T-helper 17 cell (primary cell): ENCODE measurements around the gene ABCA7. TPM values are rescaled to one million over a fixed set of nuclear protein-coding genes. Genes with fewer than 3 reads are reported as not detected.

ENCODE experiments used
- ATAC-seq: fragments of 150-1000 bp; cut with Tn5 transposase; 2 replicates; pipeline ENCODE4 v1.10.0; 2021; ENCODE audit warnings: mild to moderate bottlenecking, moderate library complexity
- DNase-seq, 3 donors: peaks; one replicate each; pipeline versions ENCODE4 v3.0.0 to v3.0.0-alpha.2; 2020 to 2021
- H3K9me3 ChIP-seq: one replicate; pipeline ENCODE4 v1.7.0; 2013; ENCODE audit warnings: low read length, mild to moderate bottlenecking; ENCODE audit not compliant: control insufficient read depth, poor library complexity, severe bottlenecking
- H3K27ac Mint-ChIP-seq: one replicate; pipeline ENCODE4 v1.8.0; 2022; ENCODE audit warnings: mild to moderate bottlenecking, moderate library complexity, mixed read lengths
- H3K27me3 Mint-ChIP-seq: one replicate; pipeline ENCODE4 v1.8.0; 2022; ENCODE audit warnings: mixed read lengths
- H3K36me3 Mint-ChIP-seq: one replicate; pipeline ENCODE4 v1.8.0; 2022; ENCODE audit warnings: low read depth, mixed read lengths
- H3K4me1 Mint-ChIP-seq: one replicate; pipeline ENCODE4 v1.8.0; 2022; ENCODE audit warnings: mild to moderate bottlenecking, mixed read lengths
- H3K4me3 Mint-ChIP-seq: one replicate; pipeline ENCODE4 v1.8.0; 2022; ENCODE audit warnings: mild to moderate bottlenecking, moderate library complexity, mixed read lengths
- total RNA-seq, 4 donors: library from RNA in 2 of 4; stranded (reverse) in 2 of 4; gene quantifications; one replicate each; pipeline ENCODE4 v1.2.3 and lab custom pipeline; 2022 to 2026

Gene ABCA7
- total RNA-seq, 2 donors from 2014 or later = 107 to 112 TPM

GRCh38 chr19:1105873-1106840, 66.2 kb downstream of the ABCA7 start:
- Mint-ChIP-seq H3K4me1 (peaks cover 10% of the 10 kb centered on the region), H3K27me3 (no peaks in the 10 kb centered on the region), H3K27ac (no peak overlapping the region), H3K36me3 (no peaks in the 10 kb centered on the region), H3K4me3 (peak overlapping the region; percentile 72)
- ATAC-seq = no peak
- peak in 1 of 3 donors; percentile 12 for DNase-seq
- no peaks in the 10 kb centered on the region for H3K9me3 ChIP-seq

DNA sequence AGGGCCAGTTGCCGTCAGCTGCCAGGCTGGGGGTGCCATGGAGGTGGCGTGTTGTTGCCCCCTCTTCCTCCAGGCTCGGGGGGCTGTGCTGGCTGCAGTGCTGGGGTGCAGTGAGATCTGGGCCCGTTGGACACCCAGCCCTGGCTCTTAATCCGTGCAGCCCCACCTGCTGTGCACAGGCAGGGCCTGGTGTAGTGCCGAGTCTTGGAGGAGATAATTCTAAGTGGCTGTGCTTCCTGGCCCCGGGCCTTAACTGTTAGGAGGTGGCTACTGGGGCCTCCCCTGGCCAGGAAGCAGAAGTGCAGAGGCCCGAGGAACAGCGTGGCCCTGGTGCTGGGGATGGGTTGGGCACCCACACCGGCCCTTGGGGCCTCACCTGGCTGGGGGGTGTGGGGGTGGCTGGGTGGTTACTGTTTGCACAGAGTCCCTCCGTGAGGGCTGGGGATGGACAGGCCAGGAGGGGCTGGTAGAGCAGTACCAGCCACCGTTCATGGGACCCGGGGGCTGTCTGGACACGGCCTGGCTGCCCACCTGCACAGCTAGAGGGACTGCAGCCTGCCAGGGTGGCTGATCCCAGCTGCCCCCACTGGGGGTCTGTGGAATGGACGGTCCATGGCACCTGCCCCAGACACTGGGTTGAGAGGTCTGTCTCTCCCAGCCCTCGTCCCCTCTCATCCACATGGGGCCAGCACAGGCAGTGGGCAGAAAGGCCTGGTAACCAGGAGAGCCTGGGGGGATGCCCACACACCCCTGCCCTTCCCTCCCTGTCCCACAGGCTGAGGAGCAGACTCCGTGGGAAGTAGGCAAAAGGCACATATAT, 67.1 kb downstream of the ABCA7 start:
- ATAC-seq (no peak), DNase-seq (peak in 1 of 3 donors; percentile 11)
- H3K4me3 Mint-ChIP-seq = peak overlapping the region; percentile 53
- H3K9me3 ChIP-seq = no peaks in the 10 kb centered on the region
- no peaks in the 10 kb centered on the region for H3K27me3 Mint-ChIP-seq
- no peak overlapping the region for H3K27ac Mint-ChIP-seq
- H3K36me3 Mint-ChIP-seq = no peaks in the 10 kb centered on the region
- peaks cover 6% of the 10 kb centered on the region for H3K4me1 Mint-ChIP-seq

DNA sequence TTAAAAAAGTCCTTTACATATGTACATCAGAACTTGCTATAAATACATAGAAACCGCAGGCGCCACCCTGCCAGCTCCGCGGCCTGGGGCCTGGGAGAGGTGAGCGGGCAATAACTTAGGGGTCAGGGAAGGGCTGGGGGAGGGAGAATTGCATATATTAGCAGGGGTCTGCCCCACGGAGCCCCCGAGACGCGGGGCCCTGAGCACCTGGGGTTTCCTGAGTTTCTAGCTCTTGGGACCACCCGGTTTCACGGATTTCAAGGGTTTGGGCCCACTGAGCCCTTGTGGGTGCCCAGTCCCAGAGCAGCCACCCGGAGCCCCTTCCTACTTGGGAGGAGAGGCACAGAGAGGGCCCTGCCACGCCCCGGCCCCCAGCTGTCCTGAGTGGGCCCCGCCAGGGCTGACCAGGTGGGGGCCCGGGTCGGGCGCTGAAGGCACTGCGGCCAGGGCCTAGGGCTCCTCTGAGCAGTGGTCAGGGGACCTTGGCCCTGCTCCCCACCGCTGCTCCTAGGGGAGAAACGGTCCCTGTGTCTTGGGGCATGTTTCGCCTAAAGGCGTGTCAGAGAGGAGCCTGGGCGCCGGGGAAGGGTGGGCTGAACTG, 67.9 kb downstream of the ABCA7 start:
- H3K27ac Mint-ChIP-seq = no peak overlapping the region
- DNase-seq (peak in 1 of 3 donors; percentile 7), ATAC-seq (no peak)
- no peaks in the 10 kb centered on the region for H3K27me3 Mint-ChIP-seq
- H3K4me1 Mint-ChIP-seq = peaks cover 6% of the 10 kb centered on the region
- no peaks in the 10 kb centered on the region for H3K36me3 Mint-ChIP-seq
- H3K4me3 Mint-ChIP-seq = no peak overlapping the region
- H3K9me3 ChIP-seq = no peaks in the 10 kb centered on the region

- Mint-ChIP-seq H3K27me3 (no peaks in the 10 kb centered on the region), H3K4me1 (peaks cover 6% of the 10 kb centered on the region), H3K36me3 (no peaks in the 10 kb centered on the region), H3K27ac (no peak overlapping the region), H3K4me3 (no peak overlapping the region)
- H3K9me3 ChIP-seq = no peaks in the 10 kb centered on the region
- ATAC-seq (no peak), DNase-seq (peak in 1 of 3 donors; percentile 12)
Observed at GRCh38 chr19:1108291-1109031, 68.6 kb downstream of the ABCA7 start.

GRCh38 chr19:1109032-1109551, 69.2 kb downstream of the ABCA7 start:
- Mint-ChIP-seq H3K27ac (no peak overlapping the region), H3K4me3 (no peak overlapping the region), H3K4me1 (peaks cover 6% of the 10 kb centered on the region), H3K27me3 (no peaks in the 10 kb centered on the region), H3K36me3 (no peaks in the 10 kb centered on the region)
- DNase-seq = peak in 1 of 3 donors; percentile 11
- ATAC-seq = no peak
- no peaks in the 10 kb centered on the region for H3K9me3 ChIP-seq

DNA sequence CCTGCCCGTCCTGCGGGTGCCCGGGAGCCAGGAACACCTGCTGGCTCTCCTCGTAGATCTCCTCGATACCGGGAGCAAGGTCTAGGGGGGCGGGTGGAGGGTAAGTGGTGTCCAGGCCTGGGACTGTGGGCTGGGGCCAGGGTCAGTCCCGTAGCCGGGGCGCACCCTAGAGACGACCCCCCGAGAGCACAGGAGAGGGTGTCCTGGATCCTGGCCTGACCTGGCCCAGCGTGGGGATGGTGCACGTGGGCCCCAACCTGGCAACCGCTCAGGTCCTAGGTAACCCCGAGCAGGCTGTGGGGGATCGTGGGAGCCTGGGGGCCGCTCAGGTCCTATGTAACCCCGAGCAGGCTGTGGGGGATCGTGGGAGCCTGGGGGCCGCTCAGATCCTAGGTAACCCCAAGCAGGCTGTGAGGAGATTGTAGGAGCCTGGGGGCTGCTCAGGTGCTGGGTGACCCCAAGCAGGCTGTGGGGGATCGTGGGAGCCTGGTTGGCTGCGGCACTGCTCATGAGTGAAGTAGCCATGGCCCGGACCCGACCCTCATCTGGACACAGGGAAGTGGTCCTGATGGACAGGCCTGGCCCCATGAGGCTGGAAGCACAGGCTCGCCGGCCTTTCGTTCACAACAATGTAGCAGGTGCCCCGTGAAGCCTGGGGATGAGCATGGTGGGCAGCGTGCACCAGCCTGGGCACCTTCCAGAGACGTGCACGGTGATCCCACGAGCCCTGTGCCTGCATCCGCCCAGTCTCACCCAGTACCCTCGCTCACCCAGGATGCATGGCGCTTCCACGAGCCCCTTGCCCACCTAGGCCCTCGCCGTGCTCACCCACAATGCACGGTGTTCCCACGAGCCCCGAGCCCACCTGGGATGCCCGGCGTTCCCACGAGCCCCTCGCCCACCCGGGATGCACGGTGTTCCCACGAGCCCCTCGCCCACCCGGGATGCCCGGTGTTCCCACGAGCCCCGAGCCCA, 70.1 kb downstream of the ABCA7 start:
- H3K9me3 ChIP-seq = no peaks in the 10 kb centered on the region
- H3K36me3 Mint-ChIP-seq = no peaks in the 10 kb centered on the region
- H3K27ac Mint-ChIP-seq = no peak overlapping the region
- peaks cover 6% of the 10 kb centered on the region for H3K4me1 Mint-ChIP-seq
- no peaks in the 10 kb centered on the region for H3K27me3 Mint-ChIP-seq
- no peak overlapping the region for H3K4me3 Mint-ChIP-seq
- ATAC-seq (no peak), DNase-seq (peak in 1 of 3 donors; percentile 10)

DNA sequence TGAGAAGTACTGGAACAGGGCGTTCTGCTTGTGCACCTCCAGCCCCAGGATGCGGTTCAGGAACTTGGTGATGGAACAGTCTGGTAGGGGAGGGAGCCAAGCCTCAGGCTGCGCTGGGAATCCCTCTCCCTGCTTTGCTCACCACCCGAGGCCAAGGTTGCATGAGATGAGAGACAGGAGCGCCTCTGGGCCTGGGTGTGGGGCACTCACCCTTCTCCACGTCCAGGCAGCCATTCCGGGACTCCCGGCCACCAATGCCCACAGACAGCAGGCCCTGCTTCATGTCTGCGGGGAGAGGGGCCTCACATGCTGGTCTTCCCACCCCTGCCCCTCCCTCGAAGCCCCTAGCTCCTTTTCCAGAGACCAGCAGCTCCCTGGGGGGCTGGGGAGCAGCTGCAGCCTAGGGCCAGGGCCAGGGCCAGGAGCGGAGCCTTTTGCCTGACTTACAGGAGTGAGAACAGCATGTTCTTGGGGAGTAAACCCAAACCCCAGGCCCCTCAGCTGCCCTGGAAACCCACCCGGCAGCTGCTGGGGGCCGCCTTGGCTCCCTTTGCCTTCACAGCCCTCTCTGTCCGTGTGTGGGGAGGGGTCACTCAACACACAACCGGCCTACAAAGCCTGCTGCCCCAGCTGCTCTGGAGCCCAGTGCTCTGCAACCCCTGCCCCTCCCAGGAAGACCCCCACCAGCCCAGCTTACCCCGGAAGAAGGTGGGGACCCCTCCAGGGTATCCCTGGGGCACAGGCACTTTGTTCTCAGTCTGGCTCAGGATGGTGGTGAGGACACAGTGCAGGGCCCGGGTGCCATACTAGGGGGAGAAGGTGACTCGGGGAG, 71.1 kb downstream of the ABCA7 start:
- ATAC-seq = no peak
- no peaks in the 10 kb centered on the region for H3K36me3 Mint-ChIP-seq

DNA sequence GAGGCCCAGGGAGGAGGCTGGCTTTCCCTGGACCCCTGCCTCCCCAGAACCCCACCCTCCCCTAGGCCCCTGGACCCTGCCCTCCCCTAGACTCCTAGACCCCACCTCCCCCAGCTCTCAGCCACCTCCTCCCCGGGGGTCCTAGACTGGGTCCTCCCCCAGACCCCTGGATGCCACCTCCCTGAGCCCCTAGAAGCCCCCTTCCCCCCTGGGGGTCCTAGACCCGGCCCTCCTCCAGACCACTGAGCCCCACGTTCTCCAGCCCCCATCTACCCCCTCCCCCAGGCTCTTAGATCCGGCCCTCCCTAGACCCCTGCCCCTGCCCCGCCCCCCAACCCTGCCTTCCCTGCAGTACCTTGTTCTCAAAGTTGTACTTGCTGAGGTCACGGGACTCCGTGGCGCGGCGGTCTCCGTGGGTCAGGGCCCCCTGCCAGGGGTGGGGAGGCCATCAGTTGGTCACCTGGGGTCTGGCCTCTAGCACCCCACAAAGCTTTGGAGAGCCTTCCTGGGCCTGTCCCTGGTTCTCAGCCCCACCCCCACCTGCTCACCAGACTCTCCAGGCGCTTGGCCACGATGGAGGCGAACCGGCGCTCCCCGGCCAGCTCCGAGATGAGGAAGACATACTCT, 71.8 kb downstream of the ABCA7 start:
- no peak for DNase-seq
- Mint-ChIP-seq H3K27ac (no peak overlapping the region), H3K4me3 (no peak overlapping the region), H3K4me1 (peaks cover 2% of the 10 kb centered on the region), H3K27me3 (no peaks in the 10 kb centered on the region), H3K36me3 (no peaks in the 10 kb centered on the region)
- ATAC-seq = no peak
- no peaks in the 10 kb centered on the region for H3K9me3 ChIP-seq

More for the DNA sequence above, 71.1 kb downstream of the ABCA7 start:
- Mint-ChIP-seq H3K27ac (no peak overlapping the region), H3K4me1 (peaks cover 3% of the 10 kb centered on the region), H3K27me3 (no peaks in the 10 kb centered on the region), H3K4me3 (peak overlapping the region; percentile 9)
- peak in 1 of 3 donors; percentile 9 for DNase-seq
- no peaks in the 10 kb centered on the region for H3K9me3 ChIP-seq

GRCh38 chr19:1112268-1113029, 72.5 kb downstream of the ABCA7 start:
- DNase-seq (peak in 1 of 3 donors; percentile 12), ATAC-seq (no peak)
- Mint-ChIP-seq H3K27ac (no peak overlapping the region), H3K4me1 (no peaks in the 10 kb centered on the region), H3K36me3 (no peaks in the 10 kb centered on the region), H3K27me3 (no peaks in the 10 kb centered on the region), H3K4me3 (no peak overlapping the region)
- no peaks in the 10 kb centered on the region for H3K9me3 ChIP-seq
